HG03378 (cell line): Measurements from ENCODE around the gene COL27A1.

Experiments
- ATAC-seq: cut with Tn5 transposase; IDR thresholded peaks from one replicate; pipeline ENCODE4 v1.9.1; 2021; ENCODE audit warnings: mild to moderate bottlenecking, moderate library complexity; ENCODE audit not compliant: unreplicated experiment

The COL27A1 gene

GRCh38 chr9:114141553-114142402 lies 13.6 kb upstream of the COL27A1 start:
- no peak for ATAC-seq

DNA sequence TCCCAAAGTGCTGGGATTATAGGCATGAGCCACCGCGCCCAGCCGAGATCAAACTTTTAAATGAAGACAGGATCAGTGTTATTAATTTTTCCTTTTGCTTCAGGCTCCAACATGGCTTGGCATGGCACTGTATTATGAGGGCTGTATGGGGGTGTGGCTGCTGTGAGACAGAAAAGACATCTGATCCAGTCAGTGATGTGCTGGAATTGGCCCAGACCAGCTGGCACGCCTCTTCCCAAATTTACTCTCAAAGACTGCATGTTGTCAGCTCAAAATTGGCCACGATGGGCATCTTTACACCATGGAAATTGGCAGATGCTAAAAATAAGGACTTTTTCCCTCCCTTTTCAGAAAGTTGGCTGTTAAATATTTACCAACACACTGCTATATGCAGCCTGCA lies 12.1 kb upstream of the COL27A1 start:
- ATAC-seq: no peak

GRCh38 chr9:114146735-114147134 lies 8.6 kb upstream of the COL27A1 start:
- no peak for ATAC-seq

DNA sequence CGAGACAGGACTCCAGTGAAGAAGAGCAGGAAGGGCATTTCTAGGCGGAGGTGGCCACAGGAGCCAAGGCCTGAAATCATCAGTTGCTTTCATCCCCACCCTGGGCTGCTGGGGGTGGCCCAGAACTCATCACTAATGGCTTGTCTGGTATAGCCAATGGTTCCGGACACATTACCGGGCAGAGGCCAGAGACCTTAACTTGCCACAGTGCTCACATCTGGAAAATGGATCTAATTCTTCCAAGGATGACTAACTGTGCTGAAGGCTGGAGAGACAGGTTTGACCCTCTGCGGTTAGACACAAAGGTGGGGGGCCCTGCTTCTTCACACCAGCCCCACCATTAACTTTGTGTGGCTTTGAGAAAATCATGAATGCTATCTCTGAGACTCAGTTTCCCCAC lies 6.2 kb upstream of the COL27A1 start:
- ATAC-seq: no peak

GRCh38 chr9:114149765-114150340 lies 5.5 kb upstream of the COL27A1 start:
- no peak for ATAC-seq

GRCh38 chr9:114150608-114151007 lies 4.7 kb upstream of the COL27A1 start:
- ATAC-seq: no peak

DNA sequence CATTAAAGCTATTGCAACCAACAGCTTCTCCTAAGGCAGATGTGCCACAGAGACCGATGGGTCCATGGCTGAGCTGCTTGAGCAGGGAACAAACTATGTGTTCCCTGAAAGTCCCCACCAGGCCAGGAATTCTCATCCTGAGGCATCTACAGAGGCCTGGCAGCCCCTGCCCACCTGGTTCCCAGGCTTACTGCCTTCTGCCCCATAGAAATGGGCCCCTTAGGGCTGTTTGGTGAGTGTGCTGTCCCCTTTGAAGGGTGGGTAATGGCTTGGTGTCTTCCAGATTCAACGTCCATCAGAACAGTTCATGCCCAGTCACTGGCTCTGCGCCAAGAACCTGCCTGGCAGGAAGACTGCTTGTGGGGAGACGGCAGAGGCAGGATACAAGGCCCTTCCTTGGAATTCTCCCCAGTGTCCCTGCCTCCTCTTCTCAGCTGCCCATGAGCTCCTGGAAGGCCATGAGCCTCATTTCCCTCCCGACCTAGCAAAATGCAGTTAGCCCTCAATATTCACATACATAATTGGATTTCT lies 3.8 kb upstream of the COL27A1 start:
- ATAC-seq: no peak

DNA sequence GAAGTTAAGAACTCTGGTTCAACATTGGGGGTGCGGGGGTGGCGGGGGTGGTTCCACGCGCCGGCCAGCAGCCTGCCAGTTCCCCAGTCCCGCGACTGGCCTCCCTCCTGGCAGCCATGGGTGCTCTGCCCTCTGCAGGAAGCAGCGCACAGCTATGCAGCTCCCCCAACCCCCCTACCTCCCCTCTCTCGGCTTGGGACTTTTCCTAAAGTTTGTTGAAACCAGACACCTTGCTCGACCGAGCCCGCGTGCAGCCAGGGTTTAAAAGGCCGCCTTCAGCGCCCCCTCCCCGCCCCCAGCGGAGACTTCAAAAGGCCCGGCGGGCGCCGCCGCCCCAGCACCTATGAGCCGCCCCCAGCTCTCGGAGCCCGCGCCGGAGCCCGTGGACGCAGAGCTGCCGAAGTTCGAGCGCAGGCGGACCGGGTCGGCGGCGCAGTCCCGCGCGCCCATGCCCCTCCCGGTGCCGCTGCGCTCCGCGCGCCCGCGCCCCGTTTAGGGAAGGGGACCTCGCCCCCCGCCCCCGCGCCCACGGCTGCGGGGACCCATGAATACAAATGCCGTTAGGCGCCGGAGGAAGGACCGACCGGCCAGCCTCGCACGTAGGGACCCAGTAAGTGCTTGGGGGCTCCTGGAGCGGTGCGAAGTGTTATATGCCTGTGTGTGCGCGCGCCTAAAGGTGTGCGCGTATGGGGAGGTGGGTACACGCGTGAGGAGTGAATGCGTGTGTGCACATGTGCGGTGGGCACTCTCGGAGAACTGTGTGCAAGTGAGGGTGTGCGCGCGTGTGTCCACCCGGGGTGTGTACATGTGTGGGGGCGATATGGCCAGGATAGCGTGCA lies 1.4 kb upstream of the COL27A1 start:
- ATAC-seq: no peak

DNA sequence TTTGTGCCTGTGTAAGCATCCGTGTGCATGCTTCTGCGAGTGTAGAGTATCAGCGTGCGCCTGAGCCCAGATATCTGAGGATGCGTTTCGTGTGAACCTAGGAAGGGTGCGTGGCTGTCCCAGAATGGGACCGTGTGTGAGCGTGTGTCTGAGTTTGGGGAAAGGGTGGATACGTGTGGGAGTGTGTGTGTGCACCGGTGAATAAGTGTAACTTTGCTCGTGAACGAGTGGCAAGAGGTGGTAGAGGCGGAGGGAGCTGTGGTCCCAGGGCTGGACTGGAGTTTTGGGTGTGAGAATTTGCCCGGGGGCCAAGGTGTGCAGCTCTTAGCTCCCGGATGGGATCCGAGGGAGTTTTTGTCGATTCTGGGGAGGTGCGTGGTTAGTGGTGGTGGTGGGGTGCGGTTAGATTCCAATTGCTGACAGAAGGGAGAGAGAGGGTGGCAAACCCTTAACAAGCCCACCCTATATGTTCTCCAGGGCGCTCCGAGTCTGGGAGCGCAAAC lies 686 bp upstream of the COL27A1 start:
- no peak for ATAC-seq

DNA sequence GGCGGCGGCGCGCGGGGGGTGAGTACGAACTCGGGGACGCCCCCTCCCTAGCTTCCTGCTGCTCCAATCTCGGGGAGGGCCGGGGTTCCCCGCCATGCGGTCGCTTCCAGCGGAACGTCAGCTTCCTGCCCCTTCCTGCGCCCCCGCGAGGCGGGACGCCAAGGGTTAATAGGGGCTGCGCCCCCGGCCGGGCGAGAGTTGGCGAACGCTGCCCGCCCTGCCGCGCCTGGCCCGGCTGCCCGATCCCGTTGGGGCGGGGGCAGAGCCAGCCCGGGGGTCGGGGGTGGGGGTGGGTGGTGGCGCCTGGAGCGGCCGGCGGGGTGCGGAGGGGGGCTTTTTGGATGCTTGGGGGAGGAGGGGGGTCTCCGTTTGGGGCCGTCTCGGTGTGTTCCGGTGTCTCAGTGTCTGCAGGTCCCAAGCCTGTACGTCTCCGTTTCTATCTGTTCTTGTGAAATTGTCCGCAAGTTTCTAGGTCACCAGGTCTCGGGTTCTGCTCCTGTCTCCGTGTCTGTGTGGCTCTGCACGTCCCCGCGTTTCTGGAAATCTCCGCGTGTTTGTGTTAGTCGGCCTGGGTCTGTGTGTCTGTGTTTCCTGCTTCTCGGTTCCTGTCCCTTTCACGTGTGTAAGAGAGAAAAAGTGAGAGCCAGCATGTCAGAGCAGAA lies 789 bp downstream of the COL27A1 start:
- ATAC-seq: no peak

- ATAC-seq: no peak
Observed at GRCh38 chr9:114156657-114157421, 1.5 kb downstream of the COL27A1 start.

GRCh38 chr9:114157516-114158176 lies 2.3 kb downstream of the COL27A1 start:
- no peak for ATAC-seq

DNA sequence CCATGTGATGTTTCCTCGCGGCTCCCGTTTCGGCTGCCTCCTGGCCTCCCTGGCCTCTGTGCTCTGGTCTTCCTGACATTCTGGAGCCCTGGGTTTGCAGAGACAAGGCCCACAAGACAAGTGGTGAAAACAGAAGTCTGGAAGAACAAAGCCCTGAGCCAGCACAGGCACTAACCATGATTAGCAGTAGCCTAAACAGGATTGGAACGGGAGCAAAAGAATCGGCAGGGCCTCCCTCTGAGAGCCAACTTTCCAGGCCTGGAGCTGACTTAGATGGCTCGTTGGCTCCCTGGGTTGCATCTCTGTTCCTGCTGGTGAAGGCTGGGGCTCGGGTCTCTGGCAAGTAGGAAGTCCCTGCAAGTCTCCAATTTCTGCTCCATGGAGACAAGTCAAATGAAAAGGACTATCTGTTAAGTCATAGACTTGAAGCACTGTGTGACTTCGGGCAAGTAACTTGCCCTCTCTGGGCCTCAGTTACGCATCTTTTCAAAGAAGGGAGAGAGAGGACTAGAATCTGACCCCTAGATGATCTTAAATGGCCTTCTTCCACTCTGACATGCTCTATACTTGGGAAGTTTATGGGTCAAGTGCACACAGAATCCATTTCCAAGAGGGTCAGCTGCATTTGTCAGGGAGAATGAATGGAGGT lies 3.3 kb downstream of the COL27A1 start:
- ATAC-seq: no peak

GRCh38 chr9:114159691-114160090 lies 4.4 kb downstream of the COL27A1 start:
- ATAC-seq: no peak

GRCh38 chr9:114161513-114161912 lies 6.2 kb downstream of the COL27A1 start:
- no peak for ATAC-seq

DNA sequence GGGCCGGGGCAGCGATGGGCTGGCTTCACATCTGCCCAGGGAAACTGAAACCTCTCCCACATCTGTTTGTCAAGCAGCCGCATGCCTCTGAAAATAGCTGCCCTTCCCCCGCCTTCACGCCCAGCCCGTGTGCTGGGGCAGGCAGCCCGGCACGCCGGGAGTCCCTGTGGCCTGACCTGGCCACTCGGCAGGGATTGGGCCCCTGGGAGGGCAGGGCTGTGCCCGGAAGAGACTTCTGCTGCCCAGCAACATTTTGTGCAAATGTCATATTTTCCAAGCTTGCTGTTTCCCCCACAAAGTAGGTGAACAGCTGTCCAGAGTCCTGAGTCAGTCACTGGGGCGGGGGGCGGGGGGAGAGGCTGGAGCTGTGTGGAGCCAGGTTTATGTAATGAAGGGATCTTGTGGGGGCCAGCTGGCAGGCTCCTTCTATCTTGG lies 8.2 kb downstream of the COL27A1 start:
- no peak for ATAC-seq

- ATAC-seq: no peak
Observed at GRCh38 chr9:114164191-114164794, 9.0 kb downstream of the COL27A1 start.

DNA sequence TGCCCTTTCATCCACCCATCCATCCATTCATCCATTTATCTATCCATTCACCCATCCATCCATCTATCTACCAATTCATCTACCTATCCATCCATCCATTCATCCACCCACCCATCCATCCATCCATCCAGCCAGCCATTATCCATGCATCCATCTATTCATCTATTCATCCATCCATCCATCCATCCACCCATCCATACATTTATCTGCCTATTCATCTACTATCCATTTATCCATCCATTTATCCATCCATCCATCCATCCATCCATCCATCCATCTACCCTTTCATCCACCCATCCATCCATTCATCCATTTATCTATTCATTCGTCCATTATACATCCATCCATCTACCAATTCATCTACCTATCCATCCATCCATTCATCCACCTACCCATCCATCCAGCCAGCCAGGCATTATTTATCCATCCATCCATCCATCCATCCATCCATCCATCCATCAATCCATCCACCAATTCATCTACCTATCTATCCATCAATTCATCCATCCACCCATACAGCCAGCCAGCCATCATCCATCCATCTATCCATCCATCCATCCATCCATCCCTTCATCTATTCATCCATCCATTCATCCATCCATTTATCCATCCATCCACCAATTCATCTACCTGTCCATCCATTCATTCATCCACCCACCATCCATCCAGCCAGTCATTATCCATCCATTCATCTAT lies 10.2 kb downstream of the COL27A1 start:
- no peak for ATAC-seq
